ENCODE results near the gene CMA1.

Gene CMA1

GRCh38 chr14:24465805-24466204 is 42.3 kb downstream of the CMA1 start:
- no peak overlapping the region for H3K4me3 ChIP-seq (ENCODE audit: low read depth, low read length)
- TF ChIP-seq CTCF (IDR thresholded peaks at IDR 0.05; ENCODE audit: low read depth, low read length), result no peak
- no peaks in the 10 kb centered on the region for H3K27me3 ChIP-seq
- no peak for DNase-seq
- H3K9me3 ChIP-seq, result no peaks in the 10 kb centered on the region
- no peaks in the 10 kb centered on the region for H3K4me1 ChIP-seq
- H3K36me3 ChIP-seq, result no peaks in the 10 kb centered on the region

- no peak for TF ChIP-seq CTCF (IDR thresholded peaks at IDR 0.05; ENCODE audit: low read depth, low read length)
- no peak overlapping the region for H3K4me3 ChIP-seq (ENCODE audit: low read depth, low read length)
- no peaks in the 10 kb centered on the region for H3K4me1 ChIP-seq
- no peaks in the 10 kb centered on the region for H3K27me3 ChIP-seq
- no peaks in the 10 kb centered on the region for H3K36me3 ChIP-seq
- no peak for DNase-seq
- no peaks in the 10 kb centered on the region for H3K9me3 ChIP-seq
Observed at GRCh38 chr14:24465368-24465767, 42.7 kb downstream of the CMA1 start.

- TF ChIP-seq CTCF (IDR thresholded peaks at IDR 0.05; ENCODE audit: low read depth, low read length), result no peak
- no peak for DNase-seq
- no peak overlapping the region for H3K4me3 ChIP-seq (ENCODE audit: low read depth, low read length)
Observed at GRCh38 chr14:24463884-24464785, 43.9 kb downstream of the CMA1 start.

GRCh38 chr14:24463017-24463883 is 44.8 kb downstream of the CMA1 start:
- Histone ChIP-seq H3K9me3 (no peaks in the 10 kb centered on the region), H3K4me1 (no peaks in the 10 kb centered on the region), H3K4me3 (ENCODE audit: low read depth, low read length) (no peak overlapping the region), H3K27me3 (no peaks in the 10 kb centered on the region), H3K36me3 (no peaks in the 10 kb centered on the region)
- DNase-seq, result no peak
- TF ChIP-seq CTCF (IDR thresholded peaks at IDR 0.05; ENCODE audit: low read depth, low read length), result no peak

More at GRCh38 chr14:24463884-24464785, 43.9 kb downstream of the CMA1 start:
- Histone ChIP-seq H3K9me3 (no peaks in the 10 kb centered on the region), H3K36me3 (no peaks in the 10 kb centered on the region), H3K27me3 (no peaks in the 10 kb centered on the region), H3K4me1 (no peaks in the 10 kb centered on the region)

- no peak for TF ChIP-seq CTCF (IDR thresholded peaks at IDR 0.05; ENCODE audit: low read depth, low read length)
- Histone ChIP-seq H3K4me1 (no peaks in the 10 kb centered on the region), H3K4me3 (ENCODE audit: low read depth, low read length) (no peak overlapping the region), H3K9me3 (no peaks in the 10 kb centered on the region), H3K27me3 (no peaks in the 10 kb centered on the region; the same call in 1 of the 2 replicates), H3K36me3 (no peaks in the 10 kb centered on the region)
- no peak for DNase-seq
Observed at GRCh38 chr14:24461336-24461735, 46.7 kb downstream of the CMA1 start.
